Uterus (tissue), 4 donors: ENCODE data around the gene HECTD3. TPM values are rescaled to one million over a fixed set of nuclear protein-coding genes. Genes with fewer than 3 reads are reported as not detected.

ENCODE experiments used
- DNase-seq, 2 donors: peaks; one replicate each; pipeline ENCODE4 v3.0.0-alpha.2; 2019 to 2020
- H3K27ac ChIP-seq, 2 donors: fragments of 200-600 bp; sonication (generic); 1 replicate in 1 of 2; 2 replicates in 1 of 2; pipeline ENCODE4 v1.5.1; 2016 to 2018
- H3K27me3 ChIP-seq, 2 donors: fragments of 200-600 bp; sonication (generic); one replicate each; pipeline ENCODE4 v1.5.1; 2018 to 2019; ENCODE audit warnings: control low read depth in 1 of 2
- H3K36me3 ChIP-seq, 2 donors: fragments of 200-600 bp; sonication (generic); one replicate each; pipeline ENCODE4 v1.5.1; 2019; ENCODE audit warnings: control low read depth in 1 of 2
- H3K4me1 ChIP-seq, 2 donors: fragments of 200-600 bp; sonication (generic); one replicate each; pipeline ENCODE4 v1.5.1; 2018 to 2019; ENCODE audit warnings: control low read depth in 1 of 2
- H3K4me3 ChIP-seq, 2 donors: fragments of 200-600 bp; sonication (generic); 1 replicate in 1 of 2; 2 replicates in 1 of 2; pipeline ENCODE4 v1.5.1; 2018 to 2019; ENCODE audit warnings: mild to moderate bottlenecking in 1 of 2
- H3K9me3 ChIP-seq, 2 donors: fragments of 200-600 bp; sonication (generic); one replicate each; pipeline ENCODE4 v1.5.1; 2019; ENCODE audit warnings: control low read depth in 1 of 2
- POLR2A ChIP-seq, 2 donors: fragments of 450-650 bp; IDR thresholded peaks; one replicate each; pipeline ENCODE4 v1.6.1; 2016; ENCODE audit warnings: antibody characterized with exemption in 2 of 2, mild to moderate bottlenecking in 1 of 2, moderate library complexity in 1 of 2
- intact Hi-C: fragments of 100-400 bp; cut with DNase I; formaldehyde crosslinking; loops from one replicate; pipeline ENCODE4 v1.15.1; 2023; ENCODE audit warnings: low total_unique reads
- total RNA-seq, 4 donors: library from RNA; depleted of rRNA in 3 of 4; stranded (reverse); fragments of >200 nt in 3 of 4; gene quantifications; one replicate each; pipeline versions ENCODE4 v1.1.0 to v1.2.4, GENCODE V29; 2014 to 2023
- TF ChIP-seq, protein P1 (sequence below), 4 experiments: fragments of 200-600 bp in 2 of 4; fragments of 450-650 bp in 2 of 4; sonication (generic) in 2 of 4; IDR thresholded peaks; one replicate each; pipeline ENCODE4 v1.5.1; 2016 to 2019; ENCODE audit warnings: antibody characterized with exemption in 4 of 4, mild to moderate bottlenecking in 2 of 4, moderate library complexity in 1 of 4
- donor health status: DM: yes; HTN: yes; CAD: no.

HECTD3 gene
- total RNA-seq, 4 donors from 2014 or later: 13.8 to 41.3 (median 15.7) TPM

DNA sequence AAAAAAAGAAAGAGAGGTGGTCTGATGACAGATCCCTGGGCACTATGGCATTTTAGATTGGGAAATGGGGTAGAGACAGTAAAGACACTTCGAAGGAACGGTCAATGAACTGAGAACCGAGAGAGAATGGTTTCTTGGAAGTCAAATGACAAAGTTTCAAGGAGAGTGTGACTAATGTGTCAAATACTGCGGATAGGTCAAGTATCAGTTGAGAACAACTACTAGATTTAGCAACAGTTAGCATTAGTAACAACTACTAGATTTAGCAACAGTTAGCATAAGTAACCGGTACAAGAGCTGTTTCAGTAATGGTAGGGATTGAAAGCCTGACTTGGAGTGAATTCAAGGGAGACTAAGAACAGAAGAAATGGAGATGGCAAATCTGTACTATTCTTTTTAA lies 35.9 kb upstream of the HECTD3 start:
- Histone ChIP-seq H3K4me1 (no peaks in the 10 kb centered on the region), H3K9me3 (no peaks in the 10 kb centered on the region), H3K4me3 (no peak overlapping the region), H3K27me3 (no peaks in the 10 kb centered on the region), H3K36me3 (no peaks in the 10 kb centered on the region), H3K27ac (no peak overlapping the region)
- TF ChIP-seq, protein P1, sequence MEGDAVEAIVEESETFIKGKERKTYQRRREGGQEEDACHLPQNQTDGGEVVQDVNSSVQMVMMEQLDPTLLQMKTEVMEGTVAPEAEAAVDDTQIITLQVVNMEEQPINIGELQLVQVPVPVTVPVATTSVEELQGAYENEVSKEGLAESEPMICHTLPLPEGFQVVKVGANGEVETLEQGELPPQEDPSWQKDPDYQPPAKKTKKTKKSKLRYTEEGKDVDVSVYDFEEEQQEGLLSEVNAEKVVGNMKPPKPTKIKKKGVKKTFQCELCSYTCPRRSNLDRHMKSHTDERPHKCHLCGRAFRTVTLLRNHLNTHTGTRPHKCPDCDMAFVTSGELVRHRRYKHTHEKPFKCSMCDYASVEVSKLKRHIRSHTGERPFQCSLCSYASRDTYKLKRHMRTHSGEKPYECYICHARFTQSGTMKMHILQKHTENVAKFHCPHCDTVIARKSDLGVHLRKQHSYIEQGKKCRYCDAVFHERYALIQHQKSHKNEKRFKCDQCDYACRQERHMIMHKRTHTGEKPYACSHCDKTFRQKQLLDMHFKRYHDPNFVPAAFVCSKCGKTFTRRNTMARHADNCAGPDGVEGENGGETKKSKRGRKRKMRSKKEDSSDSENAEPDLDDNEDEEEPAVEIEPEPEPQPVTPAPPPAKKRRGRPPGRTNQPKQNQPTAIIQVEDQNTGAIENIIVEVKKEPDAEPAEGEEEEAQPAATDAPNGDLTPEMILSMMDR (IDR thresholded peaks at IDR 0.05): no peak
- TF ChIP-seq POLR2A (IDR thresholded peaks at IDR 0.05): no peak
- intact Hi-C loops: no loop called here
- no peak for DNase-seq

DNA sequence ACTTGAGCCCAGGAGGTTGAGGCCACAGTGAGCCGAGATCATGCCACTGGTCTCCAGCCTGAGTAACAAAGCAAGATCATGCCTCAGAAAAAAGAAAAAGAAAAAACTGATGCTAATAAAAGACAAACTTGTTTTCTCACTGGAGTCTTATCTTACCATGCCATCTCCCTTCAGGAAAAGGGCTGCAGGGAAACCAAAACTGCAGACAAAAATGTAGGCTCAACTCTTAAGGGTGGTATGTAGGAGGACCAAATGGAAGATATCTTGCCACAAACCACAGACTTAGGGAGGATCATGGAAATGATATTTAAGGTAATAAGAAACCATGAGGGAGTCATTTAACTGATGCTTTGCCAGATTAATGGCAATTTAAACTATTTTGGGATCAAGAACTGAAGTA lies 33.8 kb upstream of the HECTD3 start:
- Histone ChIP-seq H3K27me3 (no peaks in the 10 kb centered on the region), H3K9me3 (no peaks in the 10 kb centered on the region), H3K36me3 (no peaks in the 10 kb centered on the region), H3K4me3 (no peak overlapping the region), H3K27ac (no peak overlapping the region), H3K4me1 (no peaks in the 10 kb centered on the region)
- TF ChIP-seq, protein P1 (IDR thresholded peaks at IDR 0.05): no peak
- TF ChIP-seq POLR2A (IDR thresholded peaks at IDR 0.05): no peak
- DNase-seq: no peak
- intact Hi-C loops: no loop called here

DNA sequence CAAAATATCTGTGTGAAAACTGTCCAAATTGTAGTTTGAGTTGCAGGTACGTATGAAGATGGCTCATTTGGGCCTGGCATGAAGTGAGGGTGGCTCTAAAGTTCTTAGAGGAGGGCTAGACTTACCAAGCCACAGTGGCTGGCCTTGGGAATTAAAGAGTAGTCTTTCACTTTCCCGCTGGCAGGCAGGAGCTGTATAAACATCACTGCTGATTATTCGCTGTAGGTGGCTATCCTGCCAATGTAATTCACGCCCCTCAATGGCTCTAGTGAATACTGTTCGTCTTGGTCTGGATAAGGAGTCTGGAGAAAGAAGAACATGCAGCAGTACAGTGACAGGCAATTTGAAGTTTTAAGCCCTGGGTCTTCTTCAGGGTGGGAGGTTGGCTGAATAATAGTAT lies 32.0 kb upstream of the HECTD3 start:
- no peak overlapping the region for H3K27ac ChIP-seq
- DNase-seq: no peak
- TF ChIP-seq, protein P1 (IDR thresholded peaks at IDR 0.05): no peak
- TF ChIP-seq POLR2A (IDR thresholded peaks at IDR 0.05): no peak
- no peaks in the 10 kb centered on the region for H3K36me3 ChIP-seq
- no peaks in the 10 kb centered on the region for H3K9me3 ChIP-seq
- intact Hi-C loops: no loop called here
- H3K27me3 ChIP-seq: no peaks in the 10 kb centered on the region
- no peak overlapping the region for H3K4me3 ChIP-seq
- H3K4me1 ChIP-seq: no peaks in the 10 kb centered on the region

DNA sequence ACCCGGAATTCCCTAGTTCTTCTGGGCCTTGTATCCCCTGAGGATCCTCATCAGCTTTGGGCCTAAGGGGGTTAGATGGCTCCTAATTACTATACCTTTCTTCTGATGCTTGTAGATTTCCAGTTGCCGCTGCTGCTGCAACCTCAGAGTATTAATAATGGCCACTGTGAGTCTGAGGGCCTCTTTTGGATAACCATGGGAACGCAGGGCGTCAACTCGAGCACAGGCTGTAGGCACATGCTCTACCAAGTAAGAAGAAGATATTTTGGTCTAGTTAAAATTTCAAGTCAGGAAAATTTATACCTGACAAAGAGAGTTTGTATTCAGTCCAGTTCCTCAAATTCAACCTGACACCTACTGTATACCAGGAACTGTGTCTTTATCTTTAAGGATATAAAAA lies 29.2 kb upstream of the HECTD3 start:
- H3K27ac ChIP-seq: no peak overlapping the region
- no peaks in the 10 kb centered on the region for H3K27me3 ChIP-seq
- H3K4me3 ChIP-seq: no peak overlapping the region
- no peaks in the 10 kb centered on the region for H3K4me1 ChIP-seq
- TF ChIP-seq, protein P1 (IDR thresholded peaks at IDR 0.05): no peak
- no peak for TF ChIP-seq POLR2A (IDR thresholded peaks at IDR 0.05)
- no peaks in the 10 kb centered on the region for H3K36me3 ChIP-seq
- H3K9me3 ChIP-seq: no peaks in the 10 kb centered on the region
- DNase-seq: no peak
- intact Hi-C loops: no loop called here

DNA sequence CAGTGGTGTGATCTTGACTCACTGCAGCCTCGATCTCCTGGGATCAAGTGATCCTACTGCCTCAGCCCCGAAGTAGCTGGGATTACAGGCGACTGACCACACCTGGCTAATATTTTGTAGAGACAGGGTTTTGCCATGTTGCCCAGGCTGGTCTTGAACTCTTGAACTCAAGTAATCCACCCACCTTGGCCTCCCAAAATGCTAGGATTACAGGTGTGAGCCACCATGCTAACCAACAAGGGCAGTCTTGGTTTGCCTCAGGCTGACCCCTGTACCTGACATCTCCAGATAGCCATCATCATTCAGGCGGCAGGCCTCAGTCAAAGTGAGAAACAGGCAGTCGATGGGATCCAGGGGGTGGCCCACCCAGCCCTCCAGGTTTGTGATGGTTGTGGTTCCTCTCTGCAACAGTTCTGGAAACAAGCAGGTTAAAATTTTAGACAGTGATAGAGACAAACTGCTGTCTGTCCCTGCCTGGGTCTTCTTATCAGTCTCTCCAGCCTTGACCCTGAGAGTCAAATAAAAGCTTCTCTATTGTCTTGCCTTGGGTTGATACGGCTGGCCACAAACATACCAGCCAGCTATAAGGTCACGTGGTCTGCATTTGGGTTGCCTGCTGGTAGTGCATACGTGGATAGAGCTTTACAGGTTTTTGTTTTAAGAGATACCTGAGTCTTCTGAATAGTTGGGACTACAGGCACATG lies 27.7 kb upstream of the HECTD3 start:
- Histone ChIP-seq H3K27ac (no peak overlapping the region), H3K27me3 (no peaks in the 10 kb centered on the region), H3K4me3 (no peak overlapping the region), H3K36me3 (no peaks in the 10 kb centered on the region), H3K9me3 (no peaks in the 10 kb centered on the region), H3K4me1 (no peaks in the 10 kb centered on the region)
- intact Hi-C loops: no loop called here
- no peak for TF ChIP-seq POLR2A (IDR thresholded peaks at IDR 0.05)
- TF ChIP-seq, protein P1 (IDR thresholded peaks at IDR 0.05): no peak
- no peak for DNase-seq
